Large intestine (tissue), 3 donors: Measurements from ENCODE around the gene PACSIN1. TPM values are rescaled to one million over a fixed set of nuclear protein-coding genes. Genes with fewer than 3 reads are reported as not detected.

ENCODE experiments used
- DNase-seq, 2 donors: peaks; one replicate each; pipeline versions ENCODE4 v3.0.0 to v3.0.0-alpha.2; 2013
- H3K27ac ChIP-seq: one replicate; pipeline ENCODE4 v1.5.1; 2013; ENCODE audit warnings: low read length
- H3K27me3 ChIP-seq: 2 replicates; pipeline ENCODE4 v1.6.1; 2013; ENCODE audit warnings: low read length; ENCODE audit not compliant: control insufficient read depth, insufficient read depth
- H3K36me3 ChIP-seq: 2 replicates; pipeline ENCODE4 v1.6.1; 2013; ENCODE audit warnings: low read length; ENCODE audit not compliant: control insufficient read depth, insufficient read depth
- H3K4me1 ChIP-seq: one replicate; pipeline ENCODE4 v1.6.1; 2013; ENCODE audit warnings: low read length; ENCODE audit not compliant: control insufficient read depth, insufficient read depth
- H3K4me3 ChIP-seq: one replicate; pipeline ENCODE4 v1.5.1; 2013; ENCODE audit warnings: low read length
- H3K9me3 ChIP-seq: one replicate; pipeline ENCODE4 v1.6.1; 2013; ENCODE audit warnings: mild to moderate bottlenecking, low read depth, low read length, moderate library complexity; ENCODE audit not compliant: control insufficient read depth
- WGBS: methylation state at CpG from one replicate; pipeline ENCODE4 v1.1.5; 2013; ENCODE audit warnings: low lambda C conversion rate; ENCODE audit not compliant: insufficient coverage; 5-methylcytosine and 5-hydroxymethylcytosine counted together
- polyA plus RNA-seq: library from polyadenylated mRNA; unstranded; fragments of 120-200 nt; gene quantifications from one replicate; pipeline ENCODE4 v1.2.1, GENCODE V29; 2013

The PACSIN1 gene
- polyA plus RNA-seq, 1 donor, result 0.33 TPM

DNA sequence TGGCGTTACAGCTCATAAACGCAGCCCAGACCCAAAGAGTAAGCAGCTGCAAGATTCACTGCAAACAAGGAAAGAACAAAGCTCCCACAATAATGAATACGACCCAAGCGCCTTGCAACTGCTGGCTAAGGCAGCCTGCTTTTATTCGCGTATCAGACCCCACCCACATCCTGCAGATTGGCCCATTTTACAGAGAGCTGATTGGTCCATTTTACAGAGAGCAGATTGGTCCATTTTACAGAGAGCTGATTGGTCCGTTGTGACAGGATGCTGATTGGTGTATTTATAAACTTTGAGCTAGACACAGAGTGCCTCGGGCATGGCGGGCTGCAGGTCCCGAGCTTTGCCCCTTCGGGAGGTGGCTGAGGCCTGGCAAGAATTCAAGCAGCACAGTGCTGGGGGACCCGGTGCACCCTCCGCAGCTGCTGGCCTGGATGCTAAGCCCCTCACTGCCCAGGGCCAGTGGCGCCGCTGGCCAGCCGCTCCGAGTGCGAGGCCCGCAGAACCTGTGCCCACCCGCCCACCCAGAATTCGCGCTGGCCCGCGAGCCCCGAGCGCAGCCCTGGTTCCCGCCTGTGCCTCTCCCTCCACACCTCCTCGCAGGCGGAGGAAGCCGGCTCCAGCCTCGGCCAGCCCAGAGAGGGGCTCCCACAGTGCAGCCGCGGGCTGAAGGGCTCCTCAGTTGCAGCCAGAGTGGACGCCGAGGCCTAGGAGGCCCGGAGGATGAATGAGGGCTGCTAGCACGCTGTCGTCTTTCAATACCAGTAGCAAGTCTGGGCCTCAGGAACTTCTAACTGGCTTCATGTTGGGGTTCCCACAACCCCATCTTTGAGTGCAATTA, 28.9 kb upstream of the PACSIN1 start:
- no peak overlapping the region for H3K27ac ChIP-seq
- H3K4me3 ChIP-seq, result no peak overlapping the region
- no peaks in the 10 kb centered on the region for H3K27me3 ChIP-seq
- no peak for DNase-seq
- 80% methylated on average over 1 of the region's 38 CpGs for WGBS
- no peaks in the 10 kb centered on the region for H3K36me3 ChIP-seq
- H3K4me1 ChIP-seq, result no peaks in the 10 kb centered on the region
- H3K9me3 ChIP-seq, result peaks cover 6% of the 10 kb centered on the region

DNA sequence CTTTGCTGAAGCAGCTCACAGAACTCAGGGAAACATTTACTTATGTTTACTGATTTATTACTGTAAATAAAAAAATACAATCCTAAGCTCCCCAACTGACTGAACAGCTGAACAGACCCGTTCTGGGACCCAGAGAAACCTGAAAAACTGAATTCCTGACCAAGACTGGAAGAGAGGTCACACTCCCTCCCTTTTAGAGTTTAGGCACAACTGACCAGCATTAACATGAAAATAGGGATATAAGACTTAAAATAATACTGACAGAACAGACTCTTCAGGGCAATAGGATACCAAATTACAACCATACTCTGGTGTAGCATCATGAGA, 28.3 kb upstream of the PACSIN1 start:
- no peak for DNase-seq
- Histone ChIP-seq H3K36me3 (no peaks in the 10 kb centered on the region), H3K4me1 (no peaks in the 10 kb centered on the region), H3K9me3 (peaks cover 6% of the 10 kb centered on the region), H3K27ac (no peak overlapping the region), H3K27me3 (no peaks in the 10 kb centered on the region), H3K4me3 (no peak overlapping the region)
- WGBS, result no CpG with 5 or more reads among the region's 1 CpG

DNA sequence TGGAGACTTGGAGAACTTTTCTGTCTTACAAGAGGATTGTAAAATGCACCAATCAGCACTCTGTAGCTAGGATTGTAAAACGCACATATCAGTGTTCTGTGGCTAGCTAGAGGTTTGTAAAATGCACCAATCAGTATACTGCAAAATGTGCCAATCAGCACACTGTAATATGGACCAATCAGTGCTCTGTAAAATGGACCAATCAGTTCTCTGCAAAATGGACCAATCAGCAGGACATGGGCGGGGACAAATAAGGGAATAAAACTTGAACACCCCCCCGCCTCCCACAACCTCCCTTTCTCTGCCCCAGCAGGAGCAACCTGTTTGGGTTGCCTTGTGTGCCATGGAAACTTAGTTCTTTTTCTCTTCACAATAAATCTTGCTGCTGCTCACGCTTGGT, 27.2 kb upstream of the PACSIN1 start:
- no peak for DNase-seq
- Histone ChIP-seq H3K4me3 (no peak overlapping the region), H3K4me1 (no peaks in the 10 kb centered on the region), H3K9me3 (peaks cover 6% of the 10 kb centered on the region), H3K27me3 (no peaks in the 10 kb centered on the region), H3K36me3 (no peaks in the 10 kb centered on the region), H3K27ac (no peak overlapping the region)
- WGBS, result no CpG with 5 or more reads among the region's 4 CpGs

DNA sequence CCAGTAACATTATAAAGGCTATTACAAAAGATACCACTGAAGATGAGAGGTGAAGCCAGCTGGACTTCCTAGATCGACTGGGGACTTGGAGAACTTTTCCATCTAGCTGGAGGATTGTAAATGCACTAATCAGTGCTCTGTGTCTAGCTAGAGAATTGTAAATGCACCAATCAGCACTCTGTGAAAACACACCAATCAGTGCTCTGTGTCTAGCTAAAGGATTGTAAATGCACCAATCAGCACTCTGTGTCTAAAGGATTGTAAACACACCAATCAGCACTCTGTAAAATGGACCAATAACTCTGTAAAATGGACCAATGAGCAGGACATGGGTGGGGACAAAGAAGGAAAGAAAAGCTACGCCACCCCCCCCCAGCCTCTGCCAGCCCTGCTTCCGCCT, 26.4 kb upstream of the PACSIN1 start:
- DNase-seq, result no peak
- H3K27me3 ChIP-seq, result no peaks in the 10 kb centered on the region
- no peaks in the 10 kb centered on the region for H3K36me3 ChIP-seq
- no peak overlapping the region for H3K27ac ChIP-seq
- H3K9me3 ChIP-seq, result peaks cover 6% of the 10 kb centered on the region
- H3K4me3 ChIP-seq, result no peak overlapping the region
- no CpG with 5 or more reads among the region's 3 CpGs for WGBS
- H3K4me1 ChIP-seq, result no peaks in the 10 kb centered on the region

DNA sequence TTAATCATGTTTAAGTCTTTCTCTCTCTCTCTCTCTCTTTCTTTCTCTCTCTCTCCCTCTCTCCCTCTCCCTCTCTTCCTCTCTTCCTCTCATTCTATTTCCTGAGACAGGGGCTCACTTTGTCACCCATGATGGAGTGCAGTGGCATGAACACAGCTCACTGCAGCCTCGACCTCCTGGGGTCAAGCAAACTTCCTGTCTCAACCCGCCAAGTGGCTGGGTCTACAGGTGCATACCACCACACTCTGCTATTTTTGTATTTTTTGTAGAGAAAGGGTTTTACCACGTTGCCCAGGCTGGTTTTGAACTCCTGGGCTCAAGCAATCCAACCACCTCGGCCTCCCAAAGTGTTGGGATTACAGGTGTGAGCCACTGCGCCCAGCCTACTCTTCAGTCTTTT, 24.4 kb upstream of the PACSIN1 start:
- DNase-seq, result no peak
- WGBS, result no CpG with 5 or more reads among the region's 5 CpGs
- Histone ChIP-seq H3K36me3 (no peaks in the 10 kb centered on the region), H3K9me3 (peaks cover 6% of the 10 kb centered on the region), H3K4me3 (no peak overlapping the region), H3K27me3 (no peaks in the 10 kb centered on the region), H3K27ac (no peak overlapping the region), H3K4me1 (no peaks in the 10 kb centered on the region)

DNA sequence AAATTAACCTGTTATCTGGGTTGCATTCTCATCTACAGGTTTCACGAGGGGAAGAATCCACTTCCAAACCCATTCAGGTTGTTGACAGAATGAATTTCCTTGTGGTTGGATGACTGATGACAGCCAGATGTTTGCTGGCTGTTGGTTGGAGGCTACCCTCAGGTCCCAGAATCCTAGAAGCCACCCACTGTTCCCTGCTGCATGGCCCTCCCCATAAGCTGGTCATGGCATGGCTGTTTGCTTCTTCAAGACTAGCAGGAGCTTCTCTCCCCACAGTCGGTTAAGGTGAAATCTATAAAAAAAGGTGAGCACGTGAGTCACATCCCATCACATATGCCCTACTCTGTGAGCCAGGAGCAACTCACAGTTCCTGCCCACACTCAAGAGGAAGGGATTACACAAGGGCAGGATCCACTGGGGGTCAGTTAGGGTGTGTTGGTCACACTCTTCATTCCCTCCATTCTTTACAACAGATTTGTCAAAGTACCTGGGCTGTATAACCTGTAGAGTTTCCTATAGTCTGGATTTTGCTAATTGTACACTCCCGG, 20.5 kb upstream of the PACSIN1 start:
- no peak overlapping the region for H3K4me3 ChIP-seq
- WGBS, result no CpG with 5 or more reads among the region's 4 CpGs
- no peak for DNase-seq

DNA sequence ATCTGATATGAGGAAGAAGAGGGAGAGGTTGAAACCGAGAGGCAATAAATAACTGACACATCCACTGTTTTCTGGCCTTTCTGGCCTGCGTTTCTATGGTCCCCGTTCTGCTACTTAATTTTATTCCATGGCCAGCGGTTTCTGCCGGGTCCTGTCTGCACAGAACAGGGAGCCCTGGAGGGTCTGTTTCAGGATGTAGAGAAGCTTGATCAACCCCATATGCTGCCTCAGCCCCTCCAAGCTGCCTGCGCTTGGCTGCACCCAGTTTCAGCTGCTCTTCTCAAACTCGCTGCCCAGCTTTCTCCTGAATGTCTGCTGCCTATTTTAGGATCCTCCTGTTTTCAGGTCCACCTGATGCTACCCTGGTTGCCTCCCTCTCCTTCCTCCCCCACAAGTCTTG, 18.5 kb upstream of the PACSIN1 start:
- no peaks in the 10 kb centered on the region for H3K9me3 ChIP-seq
- no CpG with 5 or more reads among the region's 7 CpGs for WGBS
- no peak for DNase-seq
- no peaks in the 10 kb centered on the region for H3K27me3 ChIP-seq
- no peak overlapping the region for H3K27ac ChIP-seq
- H3K4me3 ChIP-seq, result no peak overlapping the region
- H3K4me1 ChIP-seq, result no peaks in the 10 kb centered on the region
- no peaks in the 10 kb centered on the region for H3K36me3 ChIP-seq

More for the DNA sequence above, 20.5 kb upstream of the PACSIN1 start:
- Histone ChIP-seq H3K27ac (no peak overlapping the region), H3K9me3 (no peaks in the 10 kb centered on the region), H3K4me1 (no peaks in the 10 kb centered on the region), H3K27me3 (no peaks in the 10 kb centered on the region), H3K36me3 (no peaks in the 10 kb centered on the region)

DNA sequence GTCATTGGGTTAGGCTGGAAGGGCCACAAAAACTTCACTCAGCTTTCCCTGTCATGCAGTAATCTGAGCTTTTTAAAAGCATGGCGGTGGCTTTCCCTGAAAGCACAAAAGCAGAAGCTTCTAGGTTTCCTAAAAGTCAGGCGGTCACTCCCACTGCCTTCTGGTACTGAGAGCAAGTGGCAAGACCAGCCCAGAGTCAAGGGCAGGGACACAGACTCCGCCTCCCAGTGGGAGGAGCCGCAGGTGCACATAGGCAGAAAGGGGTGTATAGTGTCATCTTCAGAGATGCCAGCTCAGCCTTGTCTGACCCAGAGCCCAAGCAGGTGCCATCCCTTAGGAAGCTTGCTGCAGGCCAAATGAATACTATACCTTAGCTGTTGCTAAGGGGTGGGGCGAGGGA, 18.0 kb upstream of the PACSIN1 start:
- WGBS, result no CpG with 5 or more reads among the region's 5 CpGs
- Histone ChIP-seq H3K4me3 (no peak overlapping the region), H3K4me1 (no peaks in the 10 kb centered on the region), H3K27ac (no peak overlapping the region), H3K27me3 (no peaks in the 10 kb centered on the region), H3K36me3 (no peaks in the 10 kb centered on the region), H3K9me3 (no peaks in the 10 kb centered on the region)
- DNase-seq, result no peak

DNA sequence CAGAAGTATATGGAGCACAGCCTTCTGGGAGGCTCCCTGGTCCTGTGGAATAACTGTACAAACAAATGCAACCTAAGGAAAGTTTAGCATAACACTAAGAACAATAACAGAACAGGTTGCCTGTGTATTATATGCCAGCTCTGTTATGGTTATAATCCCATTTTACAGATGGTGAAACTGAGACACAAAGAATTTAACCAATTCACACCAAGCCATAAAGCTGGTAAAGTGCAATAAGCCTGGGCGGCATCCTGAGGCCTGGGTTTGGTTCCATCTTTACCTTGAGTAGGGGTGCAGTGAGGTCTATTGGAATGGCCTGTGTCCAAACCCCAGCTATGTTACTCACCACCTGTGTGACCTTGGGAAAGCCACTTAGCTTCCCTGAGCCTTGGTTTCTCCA, 14.7 kb upstream of the PACSIN1 start:
- DNase-seq, result no peak
- no peak overlapping the region for H3K4me3 ChIP-seq
- H3K36me3 ChIP-seq, result no peaks in the 10 kb centered on the region
- no peaks in the 10 kb centered on the region for H3K27me3 ChIP-seq
- no peaks in the 10 kb centered on the region for H3K4me1 ChIP-seq
- H3K27ac ChIP-seq, result no peak overlapping the region
- no peaks in the 10 kb centered on the region for H3K9me3 ChIP-seq
- WGBS, result no CpG with 5 or more reads among the region's 1 CpG

DNA sequence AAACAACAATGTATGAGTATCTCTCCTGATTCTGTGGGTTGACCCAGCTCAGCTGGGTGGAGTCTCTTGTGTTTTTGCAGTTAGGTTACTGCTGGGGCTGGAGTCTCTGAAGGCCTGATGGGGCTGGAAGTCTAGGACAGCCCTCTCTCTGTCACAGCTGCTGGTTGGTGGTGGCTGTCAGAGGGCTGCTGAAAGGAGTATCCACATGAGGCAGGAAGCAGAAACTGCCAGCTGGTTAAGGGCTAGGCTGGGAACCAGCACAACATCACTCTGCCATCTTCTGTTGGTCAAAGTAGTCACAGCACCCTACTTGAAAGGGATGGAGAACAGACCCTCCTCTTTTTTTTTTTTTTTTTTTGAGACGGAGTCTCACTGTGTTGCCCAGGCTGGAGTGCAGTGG, 10.0 kb upstream of the PACSIN1 start:
- Histone ChIP-seq H3K27ac (no peak overlapping the region), H3K4me1 (no peaks in the 10 kb centered on the region), H3K36me3 (no peaks in the 10 kb centered on the region), H3K27me3 (no peaks in the 10 kb centered on the region), H3K4me3 (no peak overlapping the region), H3K9me3 (no peaks in the 10 kb centered on the region)
- WGBS, result no CpG with 5 or more reads among the region's 1 CpG
- no peak for DNase-seq

DNA sequence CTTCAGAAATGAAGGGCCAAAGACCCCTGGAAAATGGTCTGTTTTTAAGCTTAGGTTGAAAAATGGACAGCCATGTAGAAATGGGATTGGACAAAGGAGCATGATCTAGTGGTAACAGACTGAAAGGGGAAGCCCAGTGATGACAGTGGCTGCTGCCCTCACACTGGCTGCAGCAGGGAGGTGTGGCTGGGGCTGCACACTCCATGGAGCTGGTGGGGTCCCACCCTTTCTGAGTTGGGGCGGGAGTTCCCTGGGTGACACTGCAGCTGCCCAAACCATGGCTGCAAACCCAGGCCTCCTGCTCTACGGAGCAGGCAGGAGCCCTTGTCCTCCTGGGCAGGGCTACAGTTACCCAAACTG, 8.5 kb upstream of the PACSIN1 start:
- no peaks in the 10 kb centered on the region for H3K36me3 ChIP-seq

More for the DNA sequence above, 8.5 kb upstream of the PACSIN1 start:
- H3K4me3 ChIP-seq, result no peak overlapping the region
- peaks cover under 1% of the 10 kb centered on the region for H3K4me1 ChIP-seq
- H3K9me3 ChIP-seq, result no peaks in the 10 kb centered on the region
- H3K27ac ChIP-seq, result no peak overlapping the region
- no peaks in the 10 kb centered on the region for H3K27me3 ChIP-seq
- no CpG with 5 or more reads among the region's 2 CpGs for WGBS
- DNase-seq, result no peak
